HG03139 (cell line): ENCODE measurements around the gene SMIM20.
"Not testable (repeated sequence)": the region's sequence is repeated elsewhere in the genome, so short reads cannot be mapped to it uniquely, and the experiment has no call there.

Source experiments
- ATAC-seq: cut with Tn5 transposase; IDR thresholded peaks from one replicate; pipeline ENCODE4 v1.9.1; 2021; ENCODE audit not compliant: unreplicated experiment

The SMIM20 gene

DNA sequence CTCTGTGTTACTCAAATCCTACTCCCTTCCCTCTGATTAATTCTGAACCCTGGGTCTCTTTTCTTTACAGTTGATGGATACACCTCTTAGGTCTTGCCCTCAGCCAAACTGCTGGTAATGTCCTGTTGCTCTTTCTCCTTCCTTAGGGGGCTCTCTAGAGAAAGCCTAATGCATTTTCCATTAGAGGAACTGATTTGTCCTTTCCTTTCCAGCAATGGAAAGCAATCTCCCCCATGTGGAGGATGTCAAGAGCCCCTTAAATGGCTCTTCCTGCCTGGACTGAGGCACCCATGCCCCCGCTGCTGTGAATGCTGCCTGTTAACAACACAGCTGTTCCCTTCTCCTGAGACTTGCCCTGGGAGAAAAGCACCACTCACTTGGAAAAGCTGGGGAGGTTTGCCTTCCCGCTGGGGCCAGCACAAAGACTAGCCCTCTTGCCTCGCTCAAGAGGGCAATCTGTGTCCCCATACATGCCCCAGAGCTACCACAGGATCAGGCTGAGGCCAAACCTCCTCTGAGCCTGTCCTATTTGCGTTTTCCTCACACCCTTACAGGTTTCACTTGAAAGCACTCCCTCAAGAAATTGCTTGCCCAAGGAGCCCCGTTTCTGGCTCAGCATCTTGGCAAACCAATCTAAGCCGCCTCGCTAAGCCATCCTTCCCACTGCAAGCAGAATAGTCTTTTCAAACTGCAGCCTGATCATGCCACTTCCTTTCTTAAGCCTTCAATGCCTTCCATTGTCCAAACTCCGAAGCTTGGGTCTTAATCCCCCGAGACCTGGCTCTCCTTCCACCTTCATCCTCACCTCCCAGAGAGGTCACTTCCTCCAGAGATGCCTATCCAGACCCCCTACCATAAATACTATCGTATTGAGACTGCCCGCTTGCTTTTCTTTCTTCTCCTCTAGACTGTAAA, 23.2 kb upstream of the SMIM20 start:
- ATAC-seq = no peak

DNA sequence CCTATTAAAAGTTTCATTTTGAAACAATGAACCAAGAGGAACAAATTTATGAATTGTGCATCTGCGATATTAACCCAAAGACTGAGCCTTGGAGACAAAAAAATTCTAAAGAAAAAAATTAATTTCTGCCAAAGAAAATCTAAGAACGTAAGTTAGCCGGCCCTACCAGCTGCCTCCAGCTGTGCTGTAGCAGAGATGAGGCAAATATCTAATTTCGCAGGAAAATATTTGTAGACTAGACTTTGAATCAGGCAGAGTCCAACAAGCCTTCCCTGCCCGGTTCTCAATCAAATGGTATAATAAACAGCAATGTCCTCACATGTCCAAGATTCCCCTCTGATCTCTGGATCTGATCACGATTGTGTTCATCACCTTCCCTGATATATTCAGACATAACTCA, 21.2 kb upstream of the SMIM20 start:
- ATAC-seq = no peak

DNA sequence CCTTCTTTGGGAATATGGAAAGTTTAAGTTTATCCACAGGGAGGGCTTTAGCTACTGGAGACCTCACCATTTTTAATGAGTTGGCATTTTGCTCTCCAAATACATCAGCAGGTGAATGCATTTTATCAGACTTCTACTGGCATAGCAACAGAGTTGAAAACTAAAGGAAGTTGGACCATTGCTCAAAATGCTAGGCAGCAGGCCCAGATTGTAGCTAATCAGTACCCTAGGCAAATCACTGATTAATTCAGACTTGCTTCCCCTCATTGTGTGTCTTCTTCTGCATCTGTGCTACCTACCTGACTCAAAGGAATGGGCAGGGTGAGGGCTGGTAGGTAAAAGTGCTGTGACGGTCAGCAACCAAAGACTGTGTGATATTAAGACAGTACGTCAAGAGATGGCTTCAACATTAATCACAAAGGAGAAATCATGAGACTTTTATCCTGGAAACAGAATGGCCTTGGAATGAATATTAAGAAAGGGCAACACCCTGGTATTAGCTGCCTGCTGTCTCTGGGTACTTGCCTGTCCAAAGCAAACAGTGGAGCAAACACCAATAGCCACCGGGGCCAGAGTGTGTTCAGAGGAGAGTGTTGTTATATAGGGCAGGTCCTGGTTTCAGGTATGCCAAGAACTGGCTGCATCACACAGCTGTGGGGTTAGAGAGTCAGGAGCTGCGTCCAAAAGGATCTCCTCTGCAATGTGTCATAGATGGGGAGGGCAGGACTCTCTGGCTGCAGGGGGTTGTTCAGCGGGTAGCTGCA, 17.1 kb upstream of the SMIM20 start:
- no peak for ATAC-seq

DNA sequence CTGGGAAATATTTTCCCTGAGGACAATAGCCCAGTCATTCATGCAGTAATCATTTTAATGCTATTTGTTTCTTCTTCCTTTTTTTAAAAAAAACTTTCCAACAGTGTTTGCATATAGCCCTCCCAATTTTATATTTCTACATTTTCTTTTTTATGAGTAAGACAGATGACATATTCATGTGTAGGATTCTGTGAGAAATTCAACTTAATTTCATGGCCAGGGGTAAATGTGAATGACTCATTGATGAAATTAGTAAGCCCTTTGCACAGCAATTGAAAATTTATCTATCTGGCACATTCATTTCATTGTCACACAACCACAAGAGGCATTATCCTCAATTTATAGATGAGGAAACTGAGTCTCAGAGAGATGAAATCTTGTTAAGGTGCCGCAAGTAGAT, 13.7 kb upstream of the SMIM20 start:
- no peak for ATAC-seq

DNA sequence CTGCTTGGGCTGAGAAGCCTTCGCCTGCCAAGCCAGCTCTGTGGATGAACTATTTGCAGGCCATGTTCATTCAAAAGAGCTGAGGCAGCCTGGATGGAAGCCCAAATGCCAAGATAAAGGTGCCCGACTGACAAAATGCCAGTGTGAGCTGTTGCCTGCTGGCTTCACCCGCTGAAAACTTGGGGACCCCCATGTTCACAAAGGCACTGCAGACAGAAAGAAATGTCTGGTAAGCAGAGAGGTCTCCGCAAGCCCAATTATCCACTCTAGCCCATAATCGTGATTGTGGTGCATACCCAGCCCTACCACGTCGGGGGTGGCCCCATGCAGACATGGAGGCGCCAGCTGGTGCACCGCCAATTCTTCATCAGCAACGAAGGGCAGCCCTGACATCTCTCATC, 13.0 kb upstream of the SMIM20 start:
- ATAC-seq = no peak

DNA sequence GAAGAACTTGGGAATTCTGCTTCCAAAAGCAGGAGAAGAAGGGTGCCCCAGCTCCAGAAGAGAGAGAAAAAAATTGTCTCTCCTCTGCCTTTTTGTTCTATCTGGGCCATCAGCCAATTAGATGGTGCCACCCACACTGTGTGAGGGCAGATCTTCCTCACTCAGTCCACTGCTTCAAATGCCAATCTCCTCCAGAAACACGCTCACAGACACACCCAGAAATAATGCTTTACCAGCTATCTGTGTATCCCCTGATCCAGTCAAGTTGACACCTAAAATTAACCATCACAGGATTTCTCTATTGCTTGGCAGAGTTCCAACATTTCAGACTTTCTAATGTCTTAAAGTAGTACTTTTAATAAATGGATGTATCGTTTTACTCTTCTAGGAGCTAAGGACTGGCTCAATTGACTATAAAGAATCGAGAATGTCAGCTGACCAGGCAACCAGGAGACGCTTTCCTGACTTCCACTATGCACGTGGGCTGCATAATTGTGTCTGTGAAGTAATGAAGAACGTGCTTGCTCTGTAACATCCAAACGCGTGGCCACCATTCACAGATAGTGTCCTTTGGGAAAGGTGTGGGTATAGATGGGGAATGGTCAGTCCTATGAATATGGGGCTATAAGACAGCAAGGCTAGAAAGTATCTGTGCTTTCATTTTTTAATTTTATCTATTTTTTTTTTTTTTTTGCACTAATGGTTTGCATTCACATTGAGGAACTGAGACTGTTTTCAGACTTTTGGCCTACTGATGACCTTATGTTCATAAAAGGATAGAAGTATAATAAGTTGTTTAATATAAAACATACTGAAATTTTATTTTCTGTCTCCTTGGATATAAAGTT, 9.9 kb upstream of the SMIM20 start:
- ATAC-seq = no peak

DNA sequence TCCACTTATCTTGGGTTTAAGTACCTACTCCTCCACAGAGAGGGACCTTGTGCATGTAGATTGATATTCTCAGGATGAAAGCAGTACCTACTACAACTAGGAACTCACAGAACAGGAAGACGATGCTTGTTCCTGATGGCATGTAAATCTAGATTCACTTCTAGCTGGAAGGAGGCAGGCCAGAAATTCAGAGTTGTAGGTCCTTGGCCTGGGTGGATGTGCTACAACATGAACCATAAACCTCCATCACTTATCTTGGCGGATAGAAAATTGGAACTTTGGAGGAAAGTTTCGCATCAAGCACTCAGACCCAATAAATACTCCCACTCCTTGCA, 9.3 kb upstream of the SMIM20 start:
- ATAC-seq = no peak

DNA sequence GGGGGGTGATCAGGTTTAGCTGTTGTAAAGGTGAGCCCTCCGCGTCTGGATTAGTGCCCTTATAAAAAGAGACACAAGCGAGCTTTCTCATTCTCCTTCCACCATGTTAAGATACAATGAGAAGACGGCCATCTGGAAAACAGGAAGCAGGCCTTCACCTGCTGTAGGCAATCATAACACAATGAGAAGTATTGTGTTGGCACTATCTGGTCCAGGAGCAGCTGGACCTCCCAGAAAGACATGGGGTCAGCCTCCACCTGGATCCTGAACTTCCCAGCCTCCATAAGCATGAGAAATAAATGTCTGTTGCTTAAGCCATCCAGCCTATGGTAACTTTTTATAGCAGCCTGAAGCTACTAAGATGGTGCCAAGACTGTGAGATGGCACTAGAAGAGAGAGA, 8.6 kb upstream of the SMIM20 start:
- no peak for ATAC-seq

DNA sequence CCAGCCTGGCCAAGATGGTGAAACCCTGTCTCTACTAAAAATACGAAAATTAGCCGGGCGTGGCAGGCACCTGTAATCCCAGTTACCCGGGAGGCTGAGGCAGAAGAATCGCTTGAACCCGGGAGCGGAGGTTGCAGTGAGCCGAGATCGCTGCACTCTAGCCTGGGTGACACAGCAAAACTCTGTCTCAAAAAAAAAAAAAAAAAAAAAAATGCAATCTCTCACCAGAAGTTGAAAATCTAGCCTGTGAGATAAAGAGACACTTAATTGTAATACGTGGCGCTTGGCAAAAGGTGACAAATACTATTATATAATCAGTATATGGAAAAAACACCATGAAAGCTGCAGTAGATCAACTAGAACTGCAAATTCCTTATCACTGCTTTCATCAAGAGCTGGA, 7.9 kb upstream of the SMIM20 start:
- ATAC-seq = not testable (repeated sequence)

DNA sequence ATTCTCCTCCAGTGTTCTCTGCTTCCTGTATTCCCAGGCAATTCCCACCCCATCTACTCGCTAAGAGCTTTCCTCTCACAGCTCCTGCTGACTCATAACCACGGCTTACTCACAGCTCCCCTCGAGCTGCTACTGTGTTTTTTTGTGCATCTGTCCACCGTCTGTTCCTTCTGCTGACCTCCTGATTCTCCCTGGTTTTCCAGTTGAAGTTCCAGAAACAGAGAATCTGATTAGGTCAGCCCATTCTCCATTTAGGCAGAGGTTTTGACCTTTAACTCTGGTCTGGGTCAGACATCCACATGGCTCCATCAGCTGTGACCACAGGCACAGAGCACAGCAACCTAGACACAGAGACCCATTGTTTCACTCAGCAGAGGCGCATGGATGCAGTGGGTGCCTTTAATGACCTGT, 5.5 kb upstream of the SMIM20 start:
- no peak for ATAC-seq

DNA sequence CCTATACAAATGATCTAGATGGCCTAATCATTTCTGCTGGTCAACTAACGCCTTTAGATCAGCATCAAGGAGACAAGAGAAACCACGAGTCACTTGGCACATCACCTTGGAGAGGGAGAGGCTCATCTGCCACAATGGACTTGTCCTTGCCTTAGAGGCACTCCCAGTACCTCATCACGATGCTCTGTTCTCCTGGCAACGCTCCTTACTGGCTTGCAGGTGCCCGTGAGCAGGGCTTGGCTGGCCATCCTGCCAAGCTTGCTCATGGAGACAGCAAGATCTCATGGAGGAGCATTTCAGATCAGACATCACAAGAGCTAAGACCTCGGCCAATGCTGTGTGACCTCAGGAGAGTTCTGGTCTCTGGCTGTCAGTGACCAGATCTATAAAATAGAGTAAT, 2.7 kb upstream of the SMIM20 start:
- no peak for ATAC-seq

DNA sequence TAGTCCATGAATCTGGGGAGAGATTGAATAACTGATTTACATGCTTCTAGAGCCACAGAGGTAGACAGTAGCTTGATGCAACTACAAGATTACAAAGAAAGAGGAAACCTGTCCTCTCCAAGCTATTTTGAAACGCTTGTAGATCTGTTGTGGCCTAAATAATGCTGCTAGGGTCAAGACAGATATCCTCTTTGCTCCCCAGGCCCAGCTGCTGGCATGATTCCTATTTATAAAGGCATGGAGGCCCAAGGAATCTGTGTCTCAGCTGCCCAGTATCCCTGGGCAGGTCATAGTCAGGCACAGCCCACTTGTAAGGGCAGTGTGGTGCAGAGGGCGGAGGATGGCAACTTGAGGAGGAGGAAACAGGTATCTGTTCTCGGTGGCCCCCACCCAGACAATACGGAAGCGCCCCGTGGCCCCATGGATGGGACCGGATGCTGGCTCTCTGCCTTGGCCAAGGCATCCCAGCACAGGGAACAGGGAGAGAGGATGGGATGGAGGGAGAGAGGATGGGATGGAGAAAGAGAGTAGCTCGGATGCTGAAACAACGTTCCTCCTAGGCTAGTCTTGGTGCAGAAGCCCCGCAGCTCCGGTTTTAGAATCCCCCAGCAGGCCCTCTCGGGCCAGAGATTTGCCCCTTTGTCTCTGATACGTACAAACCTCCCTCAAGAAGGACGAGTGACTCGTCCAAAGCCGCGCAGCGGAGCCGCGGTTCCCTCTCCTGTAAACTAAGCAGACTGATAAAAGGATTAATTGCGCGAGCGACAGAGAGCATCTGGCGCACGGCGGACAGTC, 767 bp upstream of the SMIM20 start:
- peak; percentile 28 for ATAC-seq

DNA sequence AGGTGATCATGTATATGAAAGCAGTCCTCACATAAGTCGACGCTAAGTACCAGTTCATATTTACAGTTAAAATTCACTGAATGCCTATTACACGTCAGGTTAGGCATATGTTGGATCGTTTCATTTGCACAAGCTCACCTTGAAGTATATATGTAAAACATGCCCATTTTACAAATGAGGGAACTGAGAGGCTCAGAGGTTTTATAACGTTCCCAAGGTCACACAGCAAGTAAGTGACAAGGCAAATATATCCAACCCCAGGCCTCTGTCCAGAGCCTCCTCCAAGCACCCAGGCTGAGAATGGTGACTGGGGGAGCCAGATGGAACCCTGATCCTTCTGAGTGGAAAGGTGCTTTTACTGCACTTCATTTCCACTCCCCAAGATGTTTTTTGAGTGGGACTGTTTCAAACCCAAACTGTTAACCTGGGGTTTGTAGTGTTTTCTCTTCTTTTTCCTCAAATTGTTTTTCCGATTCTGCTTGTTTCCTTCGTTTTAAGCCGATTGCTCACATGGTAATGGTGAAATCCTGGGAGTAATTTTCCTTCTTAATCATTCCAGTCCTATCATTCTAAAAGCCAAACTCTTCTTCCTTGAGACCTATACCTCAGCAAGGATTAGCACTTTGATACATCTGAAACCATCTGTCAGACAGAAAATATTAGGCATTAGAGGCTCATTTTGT, 791 bp downstream of the SMIM20 start:
- no peak for ATAC-seq

DNA sequence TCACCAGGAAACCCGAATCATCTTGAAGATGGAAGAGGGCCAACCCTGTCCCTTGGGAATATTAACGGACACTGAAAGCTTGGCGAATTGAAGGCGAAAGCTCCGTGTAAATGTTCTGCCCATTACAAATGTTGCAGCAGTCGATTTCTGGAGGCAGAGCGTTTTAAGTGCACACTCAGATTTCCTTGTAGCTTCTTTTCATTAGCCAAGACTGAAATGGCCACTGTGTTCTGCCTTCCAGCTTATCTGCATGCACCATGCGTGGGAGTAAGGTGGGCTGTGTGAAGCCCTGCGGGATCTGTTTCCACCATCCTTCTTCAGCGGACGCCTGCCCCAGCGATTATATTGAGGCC, 1.3 kb downstream of the SMIM20 start:
- ATAC-seq = no peak

DNA sequence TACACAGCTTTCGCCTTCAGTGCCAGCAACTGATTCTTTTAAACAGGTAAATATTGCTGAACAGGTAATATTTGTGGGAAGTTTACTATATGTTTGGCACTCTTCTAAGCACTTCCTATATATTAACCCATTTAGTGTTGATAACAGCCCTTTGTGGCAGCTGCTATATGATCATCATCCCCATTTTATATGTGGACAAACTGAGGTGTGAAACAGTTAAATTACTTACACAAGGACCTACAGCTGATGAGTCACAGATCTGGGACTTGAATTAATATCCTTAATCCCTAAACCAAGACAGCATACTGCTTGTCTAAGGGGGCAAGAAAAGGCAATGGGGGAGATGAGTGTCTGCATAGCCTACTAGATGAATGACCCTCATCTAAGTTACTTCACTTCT, 2.9 kb downstream of the SMIM20 start:
- ATAC-seq = no peak

DNA sequence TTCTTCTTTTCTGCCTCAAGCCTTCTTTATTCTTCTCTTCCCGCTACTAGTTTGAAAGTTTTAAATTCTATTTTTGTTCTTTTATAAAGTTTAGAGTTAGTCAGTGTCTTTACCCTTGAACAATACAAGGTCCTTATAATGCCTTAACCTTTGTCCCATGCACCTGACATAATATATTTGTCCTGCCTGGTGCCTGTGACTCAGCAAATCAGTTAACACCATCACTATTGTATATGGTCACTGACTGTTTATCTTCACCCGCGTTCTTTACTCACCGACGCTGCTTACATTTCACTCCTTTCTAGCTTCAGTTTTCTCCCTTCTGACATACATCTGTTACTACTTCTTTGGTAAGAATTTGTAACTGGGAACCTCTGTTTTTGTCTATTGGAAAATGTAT, 5.7 kb downstream of the SMIM20 start:
- ATAC-seq = no peak

DNA sequence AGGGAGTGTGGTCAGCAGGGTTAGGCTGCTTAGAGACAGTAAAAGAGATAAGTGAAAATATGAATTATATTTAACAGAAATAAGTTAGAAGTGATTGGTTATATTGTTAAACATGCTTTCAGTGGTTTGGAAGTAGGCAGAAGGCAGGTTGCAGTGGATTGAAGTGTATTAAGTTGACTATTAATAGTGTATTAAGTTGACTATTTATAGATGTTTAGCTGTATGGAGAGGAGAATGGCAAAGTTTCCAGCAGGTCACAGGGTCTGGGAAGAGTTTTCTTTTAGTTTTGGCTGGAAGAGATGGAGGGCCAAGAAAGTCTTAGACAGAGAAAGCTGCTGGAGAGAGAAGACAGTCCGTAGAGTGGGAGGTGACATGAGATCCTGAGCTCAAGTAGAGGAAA, 7.9 kb downstream of the SMIM20 start:
- no peak for ATAC-seq

DNA sequence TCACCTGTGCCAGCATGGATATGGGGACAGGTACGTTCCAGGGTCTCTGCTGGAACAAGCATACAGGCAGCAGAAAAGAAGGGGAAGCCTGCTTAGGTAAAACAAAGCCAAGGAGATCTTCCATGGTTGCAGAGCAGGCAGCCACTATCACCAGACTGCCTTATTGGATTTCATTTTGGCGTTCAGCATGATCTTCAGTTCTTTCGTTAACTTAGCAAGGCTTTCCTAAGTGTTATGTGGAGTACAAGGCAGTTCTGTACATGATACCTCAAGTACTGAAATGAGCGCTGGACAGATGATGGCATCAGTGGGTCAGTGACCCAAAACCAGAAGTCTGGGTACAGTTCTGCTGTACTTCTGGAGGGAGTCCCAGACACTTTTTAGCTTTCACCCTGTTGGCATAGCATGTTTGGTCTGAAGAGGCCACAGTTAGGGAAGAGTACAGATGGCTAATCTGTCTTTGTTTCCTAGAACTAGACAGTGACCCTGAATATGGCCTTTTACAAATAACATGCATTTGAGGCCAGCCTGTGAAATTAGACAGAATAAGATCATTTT, 8.9 kb downstream of the SMIM20 start:
- ATAC-seq = no peak

DNA sequence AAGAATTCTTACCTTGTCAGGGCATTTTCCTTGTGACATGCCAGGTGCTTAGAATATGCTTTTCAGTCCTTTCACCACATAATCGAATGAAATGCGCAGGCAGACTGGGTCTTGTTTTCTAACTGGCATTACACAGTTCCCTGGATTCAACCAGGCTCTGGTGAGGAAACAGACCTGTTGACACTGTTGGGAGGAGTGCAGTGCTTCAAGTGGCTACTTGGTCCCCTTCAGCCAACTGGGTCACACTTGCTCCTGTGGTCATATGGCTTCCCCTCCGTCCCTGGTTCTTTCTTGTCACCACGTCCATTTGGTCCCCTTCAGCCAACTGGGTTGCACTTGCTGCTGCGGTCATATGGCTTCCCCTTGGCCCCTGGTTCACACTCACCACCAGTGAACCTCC, 9.7 kb downstream of the SMIM20 start:
- ATAC-seq = no peak
